GM19238 (cell line): Measurements from ENCODE around the gene NPBWR2.
"Not testable (repeated sequence)": the region's sequence is repeated elsewhere in the genome, so short reads cannot be mapped to it uniquely, and the experiment has no call there.

ENCODE experiments used
- DNase-seq: peaks from one replicate; pipeline ENCODE4 v3.0.0; 2011; ENCODE audit warnings: low spot score; ENCODE audit not compliant: insufficient read length

The NPBWR2 gene

DNA sequence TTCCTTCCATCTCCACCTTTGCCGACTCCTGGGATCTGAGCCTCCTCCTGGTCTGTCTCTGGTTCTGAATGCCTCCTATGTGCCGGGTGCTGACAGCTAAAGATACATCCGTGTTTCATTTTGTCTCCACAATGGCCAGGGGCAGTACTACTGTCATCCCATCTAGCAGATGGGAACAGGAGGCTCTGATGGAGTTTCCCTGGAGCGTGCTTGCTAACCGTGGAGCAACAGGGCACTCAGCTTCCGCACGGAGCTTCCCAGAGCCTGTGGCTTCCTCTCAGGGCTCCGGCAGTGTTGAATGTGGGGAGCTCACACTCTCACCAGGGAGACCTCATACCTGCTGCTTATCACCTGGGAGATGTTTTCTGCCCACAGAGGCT lies 11.9 kb upstream of the NPBWR2 start:
- no peak for DNase-seq

DNA sequence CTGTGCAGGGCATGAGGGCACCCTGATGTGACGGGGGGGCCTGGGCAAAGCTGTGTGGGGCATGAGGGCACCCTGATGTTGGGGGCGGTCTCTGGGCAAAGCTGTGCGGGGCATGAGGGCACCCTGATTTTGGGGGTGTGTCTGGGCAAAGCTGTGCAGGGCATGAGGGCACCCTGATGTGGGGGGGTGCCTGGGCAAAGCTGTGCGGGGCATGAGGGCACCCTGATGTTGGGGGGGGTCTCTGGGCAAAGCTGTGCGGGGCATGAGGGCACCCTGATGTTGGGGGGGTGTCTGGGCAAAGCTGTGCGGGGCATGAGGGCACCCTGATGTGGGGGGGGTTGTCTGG lies 10.0 kb upstream of the NPBWR2 start:
- not testable (repeated sequence) for DNase-seq

DNA sequence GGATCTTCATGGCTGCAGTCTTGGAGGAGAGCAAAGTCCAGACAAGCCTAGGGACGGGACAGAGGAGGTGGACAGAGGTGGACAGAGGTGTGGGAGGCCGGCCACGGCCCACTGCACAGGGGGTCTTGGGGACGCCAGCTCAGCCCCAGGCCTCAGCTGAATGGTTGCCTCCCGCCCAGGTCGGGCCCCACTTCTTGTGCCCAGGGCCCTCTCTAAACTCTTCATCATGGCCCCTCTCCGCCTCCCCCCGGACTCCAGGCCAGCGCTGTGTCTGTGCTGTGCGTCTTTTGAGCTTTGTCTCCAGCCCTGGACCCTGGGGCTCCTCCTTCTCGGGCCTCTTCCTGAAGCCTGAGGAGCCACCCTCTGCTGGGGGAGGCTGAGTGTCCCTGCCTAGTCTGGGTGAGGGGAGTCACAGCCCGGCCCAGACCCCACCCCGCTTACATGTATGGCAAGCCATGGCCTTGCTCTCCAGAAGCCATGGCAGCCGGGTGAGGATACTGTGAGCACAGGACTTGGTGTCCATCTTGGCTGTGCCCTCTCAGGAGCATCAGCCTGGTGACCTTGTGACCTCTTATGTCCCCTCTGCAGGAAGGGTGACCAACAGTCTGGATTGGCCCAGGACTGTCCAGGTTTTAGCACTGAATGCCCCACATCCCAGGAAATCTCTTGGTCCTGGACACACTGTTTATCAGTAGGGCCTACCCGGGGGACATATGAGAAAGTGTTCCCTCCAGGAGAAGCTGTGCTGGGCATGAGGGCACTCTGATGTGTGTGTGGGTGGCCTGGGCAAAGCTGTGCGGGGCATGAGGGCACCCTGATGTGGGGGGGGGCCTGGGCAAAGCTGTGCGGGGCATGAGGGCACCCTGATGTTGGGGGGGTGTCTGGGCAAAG lies 9.4 kb upstream of the NPBWR2 start:
- no peak for DNase-seq

DNA sequence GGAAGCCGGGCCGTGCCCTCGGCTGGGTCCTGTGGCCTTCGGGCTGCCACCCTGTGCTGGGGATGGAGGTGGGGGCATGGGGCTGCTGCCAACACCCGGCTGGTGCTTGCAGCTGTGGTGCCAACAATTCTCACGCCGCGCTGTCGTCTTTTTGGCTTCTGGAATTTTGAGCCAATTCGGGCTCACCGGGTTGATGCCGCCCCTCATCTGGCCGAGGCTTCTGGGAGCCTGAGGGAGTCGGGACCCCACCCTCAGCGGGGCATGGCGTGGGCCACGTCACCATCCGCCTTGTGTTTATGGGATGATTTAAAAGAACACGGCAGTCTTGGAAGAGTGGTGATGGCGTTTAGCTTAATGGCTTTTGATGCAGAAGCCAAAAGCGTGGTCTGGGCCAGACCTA lies 8.7 kb upstream of the NPBWR2 start:
- DNase-seq = no peak

DNA sequence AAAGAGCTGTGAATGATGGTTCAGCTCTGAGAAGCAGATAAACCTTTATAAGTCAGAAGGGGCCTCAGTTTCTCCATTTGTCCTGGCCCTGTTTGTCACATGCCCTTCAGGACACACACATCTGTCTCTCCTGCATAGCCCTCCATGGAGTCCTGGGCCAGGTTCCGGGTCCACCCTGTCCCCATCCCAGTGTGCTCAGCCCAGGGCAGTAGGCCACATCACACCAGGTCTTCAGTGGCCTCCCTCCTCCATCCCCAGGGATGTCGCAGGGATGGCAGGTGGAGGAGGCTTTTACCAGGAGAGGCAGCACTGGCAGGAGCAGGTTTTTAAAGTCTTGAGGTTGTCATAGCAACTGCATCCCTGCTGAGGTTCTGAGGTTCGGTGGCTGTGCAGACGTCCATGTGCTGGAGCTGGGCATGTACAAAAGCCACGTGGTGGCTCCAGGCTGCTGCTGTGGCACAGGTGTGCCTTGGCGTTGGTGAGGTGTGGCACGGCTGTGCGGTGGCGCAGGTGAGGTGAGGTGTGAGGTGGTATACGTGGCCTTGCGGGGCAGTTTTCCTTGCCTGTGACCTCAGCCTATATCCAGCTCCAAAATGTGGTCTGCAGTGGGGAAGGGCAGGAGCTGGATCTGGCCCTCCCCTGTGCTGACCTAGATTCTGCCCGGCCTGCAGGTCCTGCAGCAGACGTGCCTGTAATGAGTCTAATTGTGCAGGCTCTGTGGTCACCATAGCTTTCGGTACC lies 8.0 kb upstream of the NPBWR2 start:
- DNase-seq = no peak

DNA sequence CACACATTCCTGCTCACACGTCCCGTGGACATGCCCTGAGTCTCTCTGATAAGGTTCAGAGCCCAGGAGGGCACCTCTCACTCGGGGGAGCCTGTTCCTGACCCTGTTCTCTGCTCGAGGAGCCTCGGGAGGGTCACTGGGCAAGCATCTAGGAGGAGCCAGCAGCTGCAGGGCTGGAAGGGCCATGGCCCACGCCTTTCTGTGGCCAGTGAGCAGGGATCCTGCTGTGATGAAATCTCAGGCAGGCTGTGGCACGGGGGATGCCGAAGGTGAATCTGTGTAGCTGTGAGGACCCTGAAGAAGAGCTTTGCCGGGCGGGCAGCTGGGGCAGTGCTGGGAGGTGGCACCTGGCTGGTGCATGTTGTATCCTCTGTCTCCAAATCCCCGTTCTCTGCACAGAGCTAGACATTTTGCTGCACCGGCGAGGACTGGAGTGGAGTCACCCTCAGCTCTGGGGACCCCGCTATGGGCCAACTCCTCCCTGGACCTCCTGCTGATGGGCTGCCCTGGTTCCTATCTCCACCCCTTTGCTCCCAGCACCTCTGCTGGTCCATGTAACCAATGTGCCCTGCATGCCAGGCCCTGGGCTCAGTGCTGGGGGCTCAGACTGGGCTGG lies 7.1 kb upstream of the NPBWR2 start:
- no peak for DNase-seq

DNA sequence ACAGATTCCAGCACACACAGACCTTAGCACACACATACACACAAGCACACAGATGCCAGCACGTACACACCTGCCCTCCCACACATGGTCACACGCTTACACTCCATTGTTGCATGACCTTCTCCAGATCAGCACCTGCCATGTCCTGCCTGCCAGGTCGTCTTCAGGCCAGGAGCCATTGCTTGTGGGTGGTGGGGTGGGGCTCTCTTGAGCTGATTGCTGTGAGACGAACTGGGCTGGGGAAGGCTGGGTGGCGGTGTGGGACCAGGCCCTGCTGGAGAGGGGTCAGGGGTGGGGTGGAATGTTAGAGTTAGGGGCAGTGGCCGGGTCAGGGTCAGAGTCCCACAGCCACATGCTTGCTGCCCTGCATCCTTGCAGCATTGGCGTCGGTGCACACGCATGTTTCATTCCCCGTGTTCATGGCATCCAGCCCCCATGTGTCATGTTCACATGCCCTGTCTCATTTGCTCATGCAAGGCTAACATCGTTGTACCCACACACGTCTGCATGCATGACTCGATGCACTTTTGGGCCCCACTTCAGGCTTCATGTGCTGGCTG lies 6.5 kb upstream of the NPBWR2 start:
- DNase-seq = no peak

DNA sequence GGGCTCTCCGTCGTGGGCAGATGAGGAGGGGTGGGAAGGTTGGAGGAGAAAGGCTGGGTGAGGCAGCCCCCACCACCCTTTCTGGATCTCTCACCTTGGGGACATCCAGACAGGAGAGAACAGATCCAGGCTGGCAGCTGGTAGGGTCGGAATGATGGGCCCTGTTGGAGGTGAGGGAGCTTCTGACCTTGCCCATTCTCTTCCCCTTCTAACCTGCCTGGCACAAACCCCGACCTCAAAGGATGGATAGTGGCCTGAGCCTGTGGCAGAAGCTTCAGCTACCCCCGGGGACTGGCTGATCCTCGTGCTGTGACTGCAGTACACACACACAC lies 6.0 kb upstream of the NPBWR2 start:
- DNase-seq = no peak

DNA sequence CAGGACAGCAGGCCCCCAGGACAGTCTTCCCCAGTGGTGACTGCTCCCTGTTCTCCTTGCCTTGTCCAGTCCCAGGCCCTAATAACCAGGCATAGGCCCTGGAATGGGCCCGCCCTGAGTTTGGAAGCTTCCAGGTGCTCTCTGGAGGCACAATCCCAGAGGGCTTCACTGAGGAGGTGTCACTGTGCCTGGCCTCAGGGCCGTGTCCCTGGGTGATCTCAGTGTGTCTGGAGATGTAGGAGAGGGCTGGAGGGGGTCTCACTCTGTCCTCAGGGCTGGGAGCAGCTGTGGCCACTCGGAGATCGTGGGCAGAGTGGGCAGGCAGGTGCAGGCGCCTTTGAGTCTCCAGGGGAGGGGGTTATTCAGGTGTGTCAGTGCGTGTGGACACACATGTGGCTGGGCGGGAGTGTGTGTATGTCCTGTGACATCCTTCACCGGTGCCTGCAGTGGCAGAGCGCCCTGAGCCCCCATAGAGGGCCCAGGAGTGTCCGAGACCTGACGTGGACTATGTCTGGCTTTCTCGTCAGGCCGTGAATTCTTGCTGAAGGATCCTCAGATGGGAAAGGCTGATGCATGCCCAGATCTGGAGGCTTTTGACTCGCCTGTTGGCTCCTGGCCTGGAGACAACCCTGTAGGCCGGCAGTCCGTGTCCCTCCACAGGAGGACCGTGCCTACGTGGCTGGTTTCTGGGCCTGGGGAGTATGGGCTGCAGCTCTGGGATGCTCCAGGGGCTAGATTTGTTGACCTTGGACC lies 5.5 kb upstream of the NPBWR2 start:
- DNase-seq = no peak

DNA sequence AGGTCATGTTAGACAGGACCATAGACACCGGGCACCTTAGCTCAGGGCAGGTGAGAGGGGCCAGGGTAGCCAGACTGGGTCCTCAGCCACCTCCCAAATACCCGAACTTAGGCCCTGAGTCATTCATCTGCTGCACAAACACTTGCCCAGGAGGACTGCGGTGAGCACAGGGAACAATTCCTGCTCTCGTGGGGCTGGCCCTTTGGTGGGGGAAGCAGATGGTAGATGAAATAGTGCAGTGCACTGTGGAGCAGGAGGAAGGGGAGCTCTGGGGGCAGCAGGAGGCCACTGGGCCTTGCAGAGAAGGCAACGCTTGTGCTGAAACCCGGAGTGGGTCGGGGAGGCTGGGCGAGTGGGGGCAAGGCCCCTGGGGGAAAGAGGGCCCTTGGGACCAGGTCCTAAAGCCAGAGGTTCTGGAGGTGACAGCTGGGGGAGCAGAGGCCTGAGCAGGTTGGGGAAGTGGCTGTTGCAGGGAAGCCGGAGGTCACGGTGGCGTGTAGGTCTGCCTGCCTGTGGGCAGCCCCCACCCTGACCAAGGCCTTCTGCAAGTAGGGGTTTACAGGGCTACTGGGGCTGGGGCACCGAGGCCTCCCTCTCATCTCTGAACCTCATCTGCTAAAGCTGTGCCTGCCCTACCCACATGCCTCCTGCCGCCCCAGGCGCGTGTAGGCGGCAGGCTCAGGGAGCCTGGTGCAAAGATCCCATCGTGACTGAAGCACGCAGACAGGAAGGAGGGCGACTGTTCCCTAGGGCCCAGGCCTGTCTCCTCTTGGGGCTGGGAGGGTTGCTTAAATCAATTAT lies 4.7 kb upstream of the NPBWR2 start:
- no peak for DNase-seq

DNA sequence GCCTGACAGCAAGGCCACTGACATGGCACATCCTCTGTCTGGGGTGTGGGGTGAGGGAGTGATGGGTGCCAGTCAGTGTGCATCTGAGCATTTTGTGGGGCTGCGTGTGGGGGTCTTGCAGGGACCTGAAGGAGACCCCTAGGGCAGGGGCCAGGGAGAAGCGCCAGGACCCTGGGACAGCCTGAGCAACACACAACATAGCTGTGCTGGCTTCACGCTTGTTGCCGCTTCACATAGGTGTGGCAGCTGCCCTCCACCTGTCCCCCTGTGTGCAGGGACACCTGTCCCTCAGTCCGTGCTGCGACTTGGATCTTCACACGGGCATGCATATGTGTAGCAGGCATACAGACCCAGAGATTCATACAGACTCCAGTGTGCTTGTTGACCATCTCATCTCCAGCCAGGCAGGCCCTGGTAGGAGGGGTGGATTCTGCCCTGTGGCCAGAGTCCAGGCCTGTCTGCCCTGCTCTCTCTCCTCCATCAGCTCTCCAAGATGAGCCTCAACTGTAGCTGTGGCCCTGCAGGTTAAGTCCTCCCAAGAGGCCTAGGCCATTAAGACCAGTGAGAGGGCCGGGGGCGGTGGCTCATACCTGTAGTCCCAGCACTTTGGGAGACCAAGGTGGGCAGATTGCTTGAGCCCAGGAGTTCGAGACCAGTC lies 3.2 kb upstream of the NPBWR2 start:
- DNase-seq = no peak

DNA sequence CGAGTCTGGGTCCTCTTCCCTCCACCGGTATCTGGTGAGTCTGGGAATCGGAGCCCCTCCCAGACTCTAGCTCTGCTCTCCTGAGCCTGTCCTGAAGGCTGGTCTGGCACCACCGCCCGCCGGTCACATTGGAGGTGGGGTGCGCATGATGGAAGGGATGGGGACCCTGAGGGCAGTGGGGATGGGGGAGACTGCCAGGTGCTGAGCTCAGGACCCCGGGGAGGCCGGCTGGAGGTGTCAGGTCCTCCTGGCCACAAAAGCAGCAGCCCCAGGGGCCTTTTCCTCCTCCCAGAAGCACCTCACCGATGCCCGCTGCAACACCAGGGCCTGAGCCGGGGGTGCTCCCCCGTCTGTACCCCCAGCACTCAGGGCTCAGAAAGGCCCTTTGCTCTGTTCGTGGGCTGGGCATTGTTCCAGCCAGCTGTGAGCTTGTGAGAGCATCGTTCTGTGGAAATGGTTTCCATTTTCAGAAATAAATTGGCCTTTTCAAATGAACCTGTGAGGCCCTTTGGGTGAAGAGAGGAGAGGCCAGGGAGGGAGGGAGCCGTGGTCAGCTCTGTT lies 2.5 kb upstream of the NPBWR2 start:
- no peak for DNase-seq

DNA sequence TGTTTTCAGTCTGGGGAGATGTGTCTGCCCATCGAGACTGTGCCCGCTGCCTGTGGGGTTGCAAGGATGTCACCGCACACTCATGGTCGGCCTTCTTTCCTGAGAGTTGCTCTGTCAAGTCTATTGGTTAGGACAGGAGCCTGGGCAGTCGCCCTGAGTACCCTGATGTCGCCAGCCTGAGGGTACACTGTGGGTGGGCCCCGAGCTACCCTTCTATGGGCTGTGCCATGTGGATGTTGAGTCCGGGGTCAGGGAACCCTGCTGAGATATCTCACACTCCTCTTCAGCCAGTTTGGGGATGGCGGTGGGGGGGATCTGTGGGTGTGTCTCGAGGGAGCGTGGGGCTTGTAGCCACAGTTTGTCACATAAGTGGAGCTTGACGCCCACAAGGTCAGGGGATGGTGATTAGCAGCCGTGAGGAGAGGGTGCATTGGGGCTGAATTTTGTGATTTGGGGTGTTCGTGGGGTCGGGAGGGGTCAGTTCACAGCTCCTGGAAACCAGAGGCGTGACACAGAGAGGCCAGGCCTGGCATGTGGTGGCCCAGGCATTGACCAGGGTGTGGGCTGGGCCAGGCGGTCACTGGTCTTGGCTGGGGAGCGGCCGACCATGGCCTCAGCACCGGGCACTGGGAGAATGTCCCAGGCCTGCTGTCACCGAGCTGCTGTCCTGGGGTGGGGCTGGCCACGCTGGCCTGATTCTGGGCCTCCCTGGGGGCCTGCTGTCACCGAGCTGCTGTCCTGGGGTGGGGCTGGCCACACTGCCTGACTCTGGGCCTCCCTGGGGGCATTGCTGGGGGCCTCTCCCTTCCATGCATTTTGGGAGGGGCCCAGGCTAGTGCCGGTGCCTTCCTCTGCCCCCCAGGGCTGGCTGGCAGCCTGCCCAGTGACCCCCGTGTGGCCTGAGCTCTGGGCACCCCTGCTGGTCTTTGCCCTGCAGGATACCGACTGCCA lies 1.6 kb upstream of the NPBWR2 start:
- no peak for DNase-seq

DNA sequence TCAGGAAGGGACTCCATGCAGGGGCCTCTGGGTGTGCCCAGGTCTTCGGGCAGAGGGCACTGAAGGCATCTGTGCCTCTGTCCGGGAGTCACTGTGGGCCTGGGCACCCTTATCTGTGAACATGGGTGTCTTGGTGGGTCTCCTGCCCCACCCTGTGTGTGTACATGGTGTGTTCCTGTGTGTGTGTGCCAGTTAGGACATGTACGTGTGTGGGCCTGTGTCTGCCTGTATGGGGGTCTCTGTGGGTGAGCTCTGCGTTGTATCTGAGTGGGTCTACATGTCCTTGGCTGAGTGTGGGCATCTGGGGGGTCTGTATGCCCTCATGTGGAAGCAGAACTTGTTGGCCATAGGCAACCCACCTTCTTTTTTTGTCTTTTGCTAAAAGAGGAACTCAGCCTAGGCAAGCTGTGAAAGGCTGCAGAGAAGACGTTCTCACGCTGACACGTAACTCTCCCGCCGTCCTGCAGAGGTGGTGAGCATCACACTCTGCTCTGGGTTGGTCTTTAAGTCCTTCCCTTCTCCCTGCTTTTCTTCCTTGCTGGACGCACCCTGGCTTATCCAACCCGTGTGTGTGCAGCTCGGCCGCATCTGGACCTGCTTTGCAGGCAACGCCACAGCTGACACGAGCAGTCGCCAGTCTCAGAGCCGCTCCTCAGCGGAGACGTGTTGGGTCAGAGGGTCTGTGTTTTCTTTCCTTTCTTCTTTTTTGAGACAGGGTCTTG lies 532 bp upstream of the NPBWR2 start:
- no peak for DNase-seq

DNA sequence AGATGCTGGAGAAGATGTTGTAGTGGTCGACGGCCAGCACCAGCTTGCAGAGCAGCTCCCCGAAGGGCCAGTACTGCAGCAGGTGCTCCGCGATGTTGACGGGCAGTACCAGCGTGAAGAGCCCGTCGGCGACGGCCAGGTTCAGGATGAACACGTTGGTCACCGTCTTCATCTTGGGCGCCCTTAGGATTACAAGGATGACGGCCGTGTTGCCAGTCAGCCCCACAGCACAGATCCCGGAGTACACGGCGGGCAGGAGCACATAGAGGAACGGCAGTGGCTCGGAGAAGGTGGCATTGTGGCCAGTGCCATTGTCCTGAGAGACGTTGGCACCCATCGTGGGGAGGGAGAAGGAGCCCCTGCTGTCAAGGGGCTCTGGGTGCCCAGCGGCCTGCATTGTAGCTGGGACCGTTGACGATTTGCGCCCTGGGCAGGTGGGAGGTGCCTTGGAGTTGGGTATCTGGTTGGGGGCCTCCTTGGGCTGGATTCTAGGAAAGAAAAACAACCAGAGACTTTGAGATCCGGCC lies 867 bp downstream of the NPBWR2 start:
- no peak for DNase-seq

DNA sequence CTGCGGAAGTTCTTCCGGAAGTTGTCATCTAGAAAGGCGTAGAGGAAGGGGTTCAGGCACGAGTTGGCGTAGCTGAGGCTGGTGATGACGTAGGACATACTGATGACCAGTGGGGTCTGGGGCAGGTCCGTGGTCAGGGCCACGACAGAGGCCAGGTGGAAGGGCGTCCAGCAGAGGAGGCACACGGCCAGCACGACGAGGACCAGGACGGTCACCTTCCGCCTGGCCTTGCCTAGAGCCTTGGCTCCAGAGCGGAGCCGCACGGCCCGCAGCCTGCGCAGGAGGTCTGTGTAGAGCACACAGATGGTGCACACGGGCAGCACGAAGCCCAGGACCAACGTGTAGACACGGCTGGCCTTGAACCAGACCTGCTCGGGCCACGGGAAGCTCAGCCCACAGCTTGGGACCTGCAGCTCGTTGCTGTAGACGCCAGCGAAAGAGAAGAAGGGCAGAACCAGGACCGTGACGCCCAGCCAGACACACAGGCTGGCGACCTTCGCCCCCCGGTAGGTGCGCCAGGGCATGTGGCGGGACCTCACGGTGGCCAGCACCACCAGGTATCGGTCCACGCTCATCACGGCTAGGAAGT lies 1.4 kb downstream of the NPBWR2 start:
- no peak for DNase-seq

DNA sequence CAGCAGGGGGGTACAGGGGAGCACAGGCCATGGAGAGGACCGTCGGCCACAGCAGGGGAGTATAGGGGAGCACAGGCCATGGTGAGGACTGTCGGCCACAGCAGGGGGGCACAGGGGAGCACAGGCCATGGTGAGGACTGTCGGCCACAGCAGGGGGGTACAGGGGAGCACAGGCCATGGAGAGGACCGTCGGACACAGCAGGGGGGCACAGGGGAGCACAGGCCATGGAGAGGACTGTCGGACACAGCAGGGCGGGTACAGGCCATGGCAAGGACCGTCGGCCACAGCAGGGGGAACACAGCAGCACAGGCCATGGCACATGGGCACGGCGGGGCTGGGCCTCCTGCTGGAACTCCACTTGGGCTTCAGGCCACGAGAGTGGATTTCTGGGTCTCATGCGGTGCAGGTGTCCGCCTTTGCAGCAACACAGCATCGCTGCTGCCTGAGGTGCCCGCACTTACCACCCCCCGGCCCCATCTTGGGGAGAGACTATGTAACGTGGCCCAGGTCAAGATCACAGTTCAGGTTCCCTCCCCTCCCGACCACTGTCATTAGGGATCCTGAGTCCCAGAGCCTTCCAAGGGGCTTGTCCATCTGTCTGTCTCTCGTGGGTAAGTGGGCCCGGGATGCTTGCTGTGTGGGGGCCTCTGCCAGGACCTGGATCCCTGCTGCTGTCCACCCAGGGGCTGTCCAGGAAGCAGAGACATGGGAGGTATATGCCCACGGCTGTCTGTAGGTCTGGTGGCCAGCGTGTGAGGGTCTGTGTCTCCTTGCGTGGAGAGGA lies 2.5 kb downstream of the NPBWR2 start:
- no peak for DNase-seq
